Fibroblast of skin of right biceps (primary cell): ENCODE data around the gene SLC2A1.

Experiments
- DNase-seq: peaks from one replicate; pipeline ENCODE4 v3.0.0-alpha.2; 2013

Gene SLC2A1

DNA sequence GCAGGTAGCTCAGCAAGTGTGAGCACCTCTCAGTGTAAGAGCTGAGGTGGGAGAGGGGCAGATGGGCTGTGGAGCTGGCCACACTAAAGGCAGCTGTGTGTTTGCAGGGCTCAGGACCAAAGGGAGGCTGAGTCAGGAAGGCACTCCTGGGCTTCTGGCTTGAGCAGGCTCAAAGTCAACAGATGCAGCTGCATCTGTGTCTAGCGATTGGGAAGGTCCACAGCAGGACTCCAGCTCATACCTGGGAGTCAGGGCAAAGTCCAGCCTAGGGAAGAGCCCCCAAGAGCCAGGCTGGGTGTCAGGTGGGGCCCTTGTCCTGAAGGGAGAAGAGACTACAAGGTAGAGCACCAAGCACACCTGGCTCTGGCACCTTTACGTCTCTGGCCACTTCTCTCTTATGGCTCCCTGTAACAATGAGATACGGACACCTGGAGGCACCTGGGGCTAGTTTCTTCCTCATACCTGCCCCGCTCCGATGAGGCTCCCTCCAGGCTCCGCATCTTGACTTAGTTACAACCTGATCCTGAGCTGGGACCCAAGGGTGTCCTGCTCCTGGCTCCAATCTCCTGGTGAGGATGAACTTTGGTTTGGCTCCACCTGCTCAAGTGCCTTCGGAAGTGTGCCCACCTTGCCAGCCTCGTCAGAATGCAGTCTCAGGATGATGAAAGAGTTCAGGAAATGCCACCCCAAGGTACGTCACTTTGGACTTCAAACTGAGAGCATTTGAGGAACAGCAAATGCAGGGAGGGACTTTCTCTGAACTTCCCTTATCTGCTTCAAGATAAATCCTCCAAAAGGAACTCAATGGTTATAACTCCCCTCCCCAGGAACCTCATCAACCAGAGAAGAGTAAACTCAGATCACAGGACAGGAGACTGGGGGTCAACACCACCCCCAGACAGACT, 21.5 kb upstream of the SLC2A1 start:
- DNase-seq = no peak

DNA sequence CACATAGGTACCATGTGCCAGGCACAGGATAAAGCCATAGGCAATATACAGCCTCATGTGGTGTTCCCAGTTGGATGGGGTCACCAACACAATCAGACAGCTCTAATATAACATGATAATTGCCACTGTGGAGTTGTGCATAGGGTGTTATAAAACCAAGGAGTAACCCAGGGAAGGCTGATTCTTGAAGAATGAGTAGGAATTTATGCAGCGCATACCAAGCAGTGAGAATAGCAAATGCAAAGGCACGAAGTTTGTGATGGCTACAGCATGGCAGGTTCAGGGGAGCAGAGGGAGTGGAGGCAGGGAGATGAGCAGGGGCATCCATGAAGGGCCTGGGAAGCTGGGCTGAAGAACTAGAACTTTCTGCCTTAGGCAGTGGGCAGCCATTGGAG, 20.4 kb upstream of the SLC2A1 start:
- no peak for DNase-seq

DNA sequence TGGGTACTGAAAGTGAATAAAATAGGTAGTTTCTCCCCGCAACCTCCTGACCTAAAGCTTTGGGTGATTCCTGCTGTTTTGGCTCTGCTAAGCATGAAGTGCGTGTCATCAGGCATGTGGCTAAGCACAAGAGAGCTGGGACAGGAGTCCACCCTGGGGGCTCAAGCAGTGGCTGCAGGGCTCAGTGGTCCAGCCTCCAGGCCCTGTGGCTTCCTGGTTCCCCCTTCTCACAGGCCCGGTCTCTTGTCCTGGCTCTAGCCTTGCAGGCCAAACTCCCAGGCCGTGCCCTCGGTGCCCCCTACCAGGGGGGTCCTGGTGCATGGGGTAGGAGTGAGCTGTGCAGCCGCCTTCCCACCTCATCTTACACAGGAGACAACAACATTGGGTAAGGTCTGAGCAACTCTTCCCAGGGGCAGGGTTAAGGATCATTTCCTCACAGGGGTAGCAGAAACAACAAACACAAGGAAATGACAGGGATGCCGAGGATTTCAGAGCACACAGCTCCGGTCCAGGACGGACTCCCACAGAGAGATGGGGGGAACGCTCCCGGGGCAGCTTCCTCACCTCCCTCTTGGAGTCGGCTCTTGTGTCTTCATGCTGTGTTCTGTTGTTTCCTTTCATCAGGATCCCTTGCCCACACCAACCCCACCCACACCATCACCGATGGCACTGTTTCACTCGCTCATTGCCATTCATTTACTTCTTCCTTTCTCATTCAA, 19.8 kb upstream of the SLC2A1 start:
- DNase-seq = peak; percentile 34

DNA sequence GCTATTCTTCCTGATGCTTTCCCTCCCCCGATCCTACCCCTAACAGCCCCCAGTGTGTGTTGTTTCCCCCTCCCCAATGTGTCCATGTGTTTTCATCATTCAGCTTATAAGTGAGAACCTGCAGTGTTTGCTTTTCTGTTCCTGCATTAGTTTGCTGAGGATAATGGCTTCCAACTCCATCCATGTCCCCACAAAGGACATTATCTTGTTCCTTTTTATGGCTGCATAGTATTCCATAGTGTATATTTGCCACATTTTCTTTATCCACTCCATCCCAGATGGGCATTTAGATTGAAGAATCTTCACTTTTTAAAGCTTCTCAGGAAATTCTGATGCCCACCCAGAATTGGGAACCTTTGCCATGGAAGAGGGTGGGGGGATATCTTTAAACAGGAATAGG, 19.0 kb upstream of the SLC2A1 start:
- DNase-seq = no peak

DNA sequence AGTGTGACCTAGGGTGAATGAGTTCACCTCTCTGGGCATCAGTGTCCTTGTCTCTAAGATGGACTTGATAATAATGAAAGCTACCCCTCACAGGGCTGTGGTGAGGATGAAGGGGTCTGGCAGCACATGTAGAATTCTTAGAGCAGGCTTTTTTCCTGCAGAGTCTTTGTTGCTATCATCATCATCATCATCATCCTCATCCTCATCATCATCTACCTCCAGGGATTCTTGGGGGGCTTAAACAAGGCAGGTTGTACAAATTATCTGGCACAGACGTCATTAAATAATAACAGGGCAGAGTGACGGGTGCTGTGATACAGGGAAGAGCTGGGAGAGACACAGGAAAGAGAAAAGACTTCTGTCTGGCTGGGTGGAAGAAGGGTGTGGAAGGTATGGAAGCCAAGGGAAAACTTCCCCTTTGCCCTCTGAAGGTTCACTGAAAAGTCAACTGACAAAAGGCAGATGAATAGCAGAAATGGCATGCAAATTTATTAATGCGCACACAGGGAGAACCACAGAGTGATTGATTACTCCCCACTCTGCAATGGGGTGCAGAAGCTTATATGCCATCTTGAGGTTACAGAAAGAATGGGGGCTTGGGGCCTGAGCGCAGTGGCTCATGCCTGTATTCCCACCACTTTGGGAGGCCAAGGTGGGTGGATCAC, 17.0 kb upstream of the SLC2A1 start:
- peak; percentile 27 for DNase-seq

DNA sequence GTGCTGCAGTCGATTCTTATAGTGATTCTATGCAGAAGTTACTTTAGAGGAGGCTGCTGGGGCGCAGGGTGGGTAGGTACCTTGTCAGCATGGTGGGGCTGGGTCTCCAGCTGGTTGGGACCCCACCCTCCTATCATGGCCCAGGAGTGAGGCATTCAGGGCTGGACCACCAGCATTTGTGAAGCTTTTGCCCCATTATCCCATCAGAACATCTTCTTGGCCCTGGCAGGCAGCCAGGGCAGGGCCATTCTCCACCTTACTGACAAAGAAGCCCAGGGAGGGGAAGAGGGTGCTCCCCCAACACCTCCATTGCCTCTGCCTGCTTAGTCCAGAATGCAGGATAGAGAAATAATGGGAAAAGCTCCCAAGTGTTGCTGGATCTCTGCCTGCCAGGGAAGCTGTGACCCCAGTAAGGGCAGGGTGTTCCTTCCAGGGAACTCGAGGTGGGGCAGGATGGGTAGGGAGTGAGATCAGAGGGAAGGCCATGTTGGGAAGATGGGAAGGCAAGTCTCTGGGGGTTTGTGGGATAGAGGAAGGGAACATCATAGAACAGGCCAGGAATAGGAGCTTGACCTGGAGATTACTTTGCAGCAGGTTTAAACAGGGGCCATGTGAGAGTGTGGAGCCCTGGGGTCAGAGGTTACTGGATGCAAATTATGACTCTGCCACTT, 16.2 kb upstream of the SLC2A1 start:
- DNase-seq = no peak

DNA sequence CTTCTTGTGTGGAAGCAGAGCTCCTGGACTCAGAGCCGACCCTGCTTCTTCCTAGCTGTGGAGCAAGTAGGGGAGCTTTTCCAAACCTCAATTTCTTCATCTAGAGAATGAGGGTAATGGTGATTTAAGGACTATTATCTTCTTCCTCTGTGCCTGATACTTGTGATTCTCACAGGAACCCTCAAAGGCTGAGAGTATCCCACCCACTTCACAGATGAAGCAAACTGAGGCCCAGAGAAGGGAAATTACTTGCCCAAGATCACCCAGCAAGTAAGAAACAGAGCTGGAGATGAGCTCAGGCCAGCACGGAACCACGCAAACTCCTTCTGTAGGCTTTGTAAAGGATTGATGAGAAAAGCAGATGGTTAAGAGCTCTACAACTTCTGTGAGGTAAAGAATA, 15.1 kb upstream of the SLC2A1 start:
- DNase-seq = no peak

DNA sequence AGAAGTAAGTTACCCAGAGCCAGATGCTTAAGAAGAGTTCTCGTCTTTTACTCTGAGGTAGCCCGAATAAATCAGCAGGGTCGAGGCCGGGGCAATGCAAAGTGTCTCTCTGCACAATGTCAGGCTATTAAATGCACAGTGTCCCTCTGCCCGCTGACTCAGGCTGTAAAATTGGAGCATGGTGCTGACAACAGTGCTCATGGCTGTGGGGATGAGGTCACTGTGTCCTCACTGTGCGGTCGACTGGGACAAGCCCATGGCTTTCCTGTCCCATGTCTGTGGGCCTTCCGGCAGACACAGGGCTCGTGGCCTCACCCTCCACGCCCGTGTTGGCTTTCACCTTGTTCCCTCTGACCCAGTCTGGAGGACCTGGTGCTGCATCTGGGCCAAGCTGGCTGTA, 14.6 kb upstream of the SLC2A1 start:
- DNase-seq = peak; percentile 46

DNA sequence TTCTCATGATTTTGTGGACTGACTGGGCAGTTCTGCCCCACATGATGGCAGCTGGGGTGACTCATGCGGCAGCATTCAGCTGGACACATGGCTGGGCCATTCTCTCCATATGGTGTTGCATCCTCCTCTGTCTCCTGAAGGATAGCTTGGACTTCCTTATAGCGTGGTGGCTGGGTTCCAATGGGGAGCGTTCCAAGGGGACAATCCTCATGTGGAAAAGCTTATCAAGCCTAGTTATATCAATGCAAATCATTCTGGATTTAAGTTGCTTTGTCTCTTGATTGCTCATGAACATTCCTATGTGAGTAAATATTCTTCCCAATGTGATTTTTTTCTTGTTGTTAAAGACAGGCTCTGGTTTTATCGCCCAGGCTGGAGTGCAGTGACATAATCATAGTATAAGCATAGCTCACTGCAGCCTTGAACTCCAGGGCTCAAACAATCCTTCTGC, 13.2 kb upstream of the SLC2A1 start:
- DNase-seq = peak; percentile 67

DNA sequence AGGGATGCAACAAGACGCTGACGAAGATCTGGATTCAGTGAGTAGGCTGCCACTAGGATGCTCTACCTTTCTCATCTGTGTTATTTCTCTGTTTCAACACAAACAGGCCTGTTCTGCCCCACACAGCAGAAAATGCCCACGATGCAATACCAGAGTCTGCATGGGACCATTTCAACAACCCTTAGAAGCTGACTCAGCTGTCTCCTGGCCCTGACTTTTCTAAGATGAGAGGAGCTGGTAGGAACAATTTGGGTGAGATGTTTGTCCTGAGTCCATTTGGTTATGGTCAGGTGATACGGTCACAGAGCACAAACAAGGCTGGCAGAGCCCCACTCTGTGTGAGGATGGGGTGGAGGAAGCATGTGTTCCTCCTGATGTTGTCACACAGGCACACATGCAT, 11.5 kb upstream of the SLC2A1 start:
- no peak for DNase-seq

DNA sequence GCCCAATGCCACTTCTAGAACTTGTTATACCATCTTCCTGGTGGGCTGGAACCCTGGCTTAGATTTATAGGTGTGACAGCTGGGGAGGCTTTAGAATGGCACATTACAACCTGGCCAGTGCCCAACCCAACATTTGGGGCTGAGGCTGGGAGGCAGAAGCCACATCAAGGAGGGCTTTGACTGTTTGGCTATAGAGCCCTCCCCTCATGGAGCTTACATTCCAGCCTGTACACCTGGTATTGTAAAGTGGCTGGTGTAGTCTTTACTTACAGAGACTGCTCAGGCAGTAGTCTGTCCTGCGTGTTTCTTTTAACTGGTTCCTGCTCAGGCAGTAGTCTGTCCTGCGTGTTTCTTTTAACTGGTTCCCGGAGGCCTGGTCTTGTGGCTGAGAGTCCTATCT, 10.0 kb upstream of the SLC2A1 start:
- no peak for DNase-seq

DNA sequence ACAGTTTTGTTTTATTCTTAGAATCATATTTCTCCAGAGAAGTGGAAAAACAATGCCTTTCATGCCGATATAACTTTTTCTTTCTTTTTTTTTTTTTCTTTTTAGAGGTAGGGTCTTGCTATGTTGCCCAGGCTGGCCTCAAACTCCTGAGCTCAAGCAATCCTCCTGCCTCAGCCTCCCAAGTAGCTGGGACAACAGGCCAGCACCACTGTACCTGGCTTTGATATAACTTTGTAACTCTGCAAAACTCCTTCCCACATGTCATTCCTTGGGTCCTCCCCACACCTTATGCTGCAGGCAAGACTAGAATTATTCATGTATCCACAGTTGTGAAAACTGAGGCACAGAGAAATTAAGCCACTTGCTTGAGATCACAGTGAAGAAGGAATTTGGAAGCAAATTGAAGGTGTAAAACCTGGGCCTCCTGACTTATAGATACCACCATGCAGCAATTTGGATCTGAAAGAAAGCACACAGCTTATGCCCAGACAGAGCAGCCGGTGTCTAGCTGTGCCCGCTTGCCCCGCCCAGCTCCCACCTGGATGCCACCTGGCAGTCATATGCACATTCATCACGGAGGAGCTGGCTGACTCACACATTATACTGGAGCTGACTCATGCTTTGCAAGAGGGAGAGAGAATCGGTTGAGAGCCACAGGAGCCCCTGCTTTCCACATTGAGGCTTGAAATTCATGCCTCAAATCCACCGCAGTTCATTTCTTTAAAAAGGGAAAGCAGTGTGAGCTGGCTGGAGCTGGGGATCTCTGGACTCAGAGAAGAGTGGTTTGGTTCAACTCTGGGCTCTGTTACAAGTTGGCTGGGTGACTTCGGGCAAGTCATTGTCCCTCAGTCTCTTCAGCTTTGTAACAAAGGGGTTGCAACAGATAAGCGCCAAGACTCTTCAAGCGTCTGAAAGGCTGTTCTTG, 8.3 kb upstream of the SLC2A1 start:
- DNase-seq = peak; percentile 90

DNA sequence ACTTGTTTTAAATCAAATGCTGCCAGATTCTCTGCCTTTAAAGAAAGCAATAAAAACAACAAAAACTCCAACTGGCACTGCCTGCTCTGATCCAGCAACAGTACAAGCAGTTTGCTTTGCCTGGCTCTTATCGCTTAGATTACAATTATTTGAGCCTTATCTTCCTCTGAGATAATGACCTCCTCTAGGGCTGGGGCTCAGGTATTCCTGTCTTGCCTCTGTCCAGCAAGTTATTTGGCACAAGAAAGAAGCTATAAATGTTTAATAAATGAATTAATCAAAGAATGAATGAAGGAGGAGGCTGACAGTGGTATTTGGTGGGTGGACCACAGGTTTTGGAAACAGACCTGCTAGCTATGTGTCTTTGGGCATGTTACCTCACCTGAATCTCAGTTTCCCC, 6.7 kb upstream of the SLC2A1 start:
- DNase-seq = no peak

DNA sequence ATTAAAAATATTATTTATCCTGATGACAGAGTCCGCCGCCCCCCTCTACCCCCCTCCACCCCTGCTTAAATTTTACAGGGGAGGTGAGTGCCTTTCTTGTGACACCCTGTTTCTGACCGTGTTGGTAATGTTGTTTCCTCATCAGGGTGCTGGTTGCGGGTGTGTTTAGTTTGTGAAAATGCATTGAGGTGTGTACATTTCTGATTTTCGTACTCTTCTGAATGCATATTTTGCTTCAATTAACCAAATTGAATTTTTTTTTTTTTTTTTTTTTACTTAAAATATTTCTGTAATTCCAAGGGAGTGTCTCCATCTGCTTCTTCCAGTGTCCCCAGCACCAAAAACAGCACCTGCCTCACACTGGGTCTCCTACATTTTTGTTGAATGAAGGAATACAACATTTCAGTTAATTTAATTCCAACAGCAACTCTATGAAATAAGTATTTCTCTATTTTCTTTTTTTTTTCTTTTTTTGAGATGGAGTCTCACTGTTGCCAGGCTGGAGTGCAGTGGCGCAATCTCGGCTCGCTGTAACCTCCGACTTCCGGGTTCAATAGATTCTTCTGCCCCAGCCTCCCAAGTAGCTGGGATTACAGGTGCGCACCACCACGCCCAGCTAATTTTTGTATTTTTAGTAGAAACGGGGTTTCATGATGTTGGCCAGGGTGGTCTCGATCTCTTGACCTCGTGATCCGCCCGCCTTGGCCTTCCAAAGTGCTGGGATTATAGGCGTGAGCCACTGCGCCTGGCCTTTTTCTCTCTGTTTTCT, 5.6 kb upstream of the SLC2A1 start:
- DNase-seq = no peak

DNA sequence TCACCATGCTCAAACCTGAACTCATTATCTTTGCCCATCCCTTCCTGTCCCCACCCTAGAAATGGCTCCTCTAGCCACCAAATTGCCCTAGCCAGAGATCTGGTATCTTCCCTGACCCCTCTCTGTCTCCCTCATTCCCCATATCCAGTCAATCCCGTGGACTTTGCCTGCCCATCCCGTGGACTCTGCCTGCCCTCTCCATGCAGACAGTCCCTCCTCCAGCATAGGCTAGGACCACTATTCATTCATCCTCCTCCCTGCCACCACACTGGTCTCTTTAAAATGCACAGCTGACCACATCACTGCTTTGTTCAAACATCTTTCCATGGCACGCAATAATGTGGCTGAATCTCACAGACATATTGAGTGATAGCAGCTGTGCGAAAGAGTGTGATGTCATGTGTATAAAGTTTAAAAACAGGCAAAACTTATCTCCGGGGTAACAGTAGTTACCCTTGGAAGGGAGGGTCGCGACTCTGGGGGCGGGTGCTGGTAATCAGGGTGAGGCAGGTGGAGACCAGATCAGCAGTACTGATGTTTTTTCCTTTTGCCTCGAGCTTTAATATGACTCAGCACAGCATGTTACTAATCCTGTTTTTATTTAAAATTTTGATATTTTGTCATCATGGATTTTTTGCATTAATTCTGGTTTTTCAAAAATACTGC, 4.8 kb upstream of the SLC2A1 start:
- DNase-seq = peak; percentile 76

DNA sequence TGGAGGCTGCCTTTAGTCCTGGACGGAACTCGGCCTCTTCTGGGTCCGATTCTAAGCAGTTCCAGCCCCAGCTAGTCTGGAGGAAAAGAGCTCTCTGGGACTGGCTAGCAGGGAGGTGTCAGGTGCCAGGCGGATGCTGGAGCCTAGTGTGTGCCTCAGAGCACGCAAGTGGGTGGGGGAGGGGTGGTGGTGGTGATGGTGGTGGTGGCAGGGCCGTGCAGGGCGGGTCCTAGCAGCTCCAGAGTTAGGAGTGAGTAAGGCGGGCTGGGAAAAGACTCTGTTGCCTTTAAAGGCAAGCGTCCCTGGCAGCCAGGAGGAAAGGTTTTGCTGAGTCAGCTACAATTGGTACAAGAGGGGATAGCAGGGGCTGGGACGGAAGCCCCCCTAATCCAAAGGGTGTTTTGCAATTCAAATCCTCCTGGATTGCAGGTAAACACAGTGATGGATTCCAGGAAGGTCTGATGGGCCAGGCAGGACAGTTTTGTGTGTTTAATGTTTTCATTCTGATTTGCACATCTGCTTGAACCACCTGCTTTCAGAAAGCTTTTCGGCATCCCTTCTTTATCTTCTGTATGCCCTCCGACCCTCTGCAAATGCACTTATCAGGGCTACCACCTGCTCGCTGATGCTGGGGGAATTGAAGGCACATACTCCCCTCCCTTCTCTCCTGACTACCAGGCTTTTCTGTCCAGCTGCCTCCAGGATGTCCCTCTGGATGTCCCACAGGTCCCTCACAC, 4.1 kb upstream of the SLC2A1 start:
- DNase-seq = peak; percentile 75

DNA sequence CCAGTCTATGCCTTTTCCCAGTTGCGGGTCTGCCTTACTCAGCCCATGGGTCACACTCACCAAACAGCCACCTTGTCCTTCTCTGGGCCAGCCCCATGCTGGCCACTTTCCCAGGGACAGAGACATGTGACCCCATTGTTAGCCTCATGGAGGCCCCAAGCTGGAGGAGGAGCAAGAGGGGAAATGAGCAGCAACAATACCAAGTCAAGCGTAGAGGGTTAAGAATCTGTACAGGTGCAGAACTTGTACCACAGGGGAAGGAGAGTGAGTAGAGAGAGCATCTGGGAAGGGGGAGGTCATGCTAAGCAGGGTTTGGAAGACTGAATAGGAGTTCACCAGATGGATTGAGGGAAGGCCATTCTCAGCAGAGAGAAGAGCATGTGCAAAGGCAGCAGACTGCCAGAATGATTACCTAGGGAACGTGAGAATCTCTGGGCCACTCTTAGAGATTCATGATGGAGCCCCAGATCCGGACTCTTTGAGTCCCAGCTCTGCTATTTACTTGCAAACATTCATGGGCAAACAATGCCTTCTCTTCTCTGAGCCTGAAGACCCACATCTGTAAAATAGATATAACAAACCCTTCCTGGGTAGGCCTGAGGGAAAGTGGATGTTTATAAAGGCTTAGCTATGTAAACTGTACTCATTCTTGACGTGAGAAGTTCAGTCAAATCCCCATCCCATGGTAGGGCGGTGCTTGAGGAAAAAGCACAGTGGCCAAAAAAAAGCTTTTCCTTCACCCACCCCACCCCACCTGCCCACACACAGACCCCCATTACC, 2.8 kb upstream of the SLC2A1 start:
- DNase-seq = no peak

DNA sequence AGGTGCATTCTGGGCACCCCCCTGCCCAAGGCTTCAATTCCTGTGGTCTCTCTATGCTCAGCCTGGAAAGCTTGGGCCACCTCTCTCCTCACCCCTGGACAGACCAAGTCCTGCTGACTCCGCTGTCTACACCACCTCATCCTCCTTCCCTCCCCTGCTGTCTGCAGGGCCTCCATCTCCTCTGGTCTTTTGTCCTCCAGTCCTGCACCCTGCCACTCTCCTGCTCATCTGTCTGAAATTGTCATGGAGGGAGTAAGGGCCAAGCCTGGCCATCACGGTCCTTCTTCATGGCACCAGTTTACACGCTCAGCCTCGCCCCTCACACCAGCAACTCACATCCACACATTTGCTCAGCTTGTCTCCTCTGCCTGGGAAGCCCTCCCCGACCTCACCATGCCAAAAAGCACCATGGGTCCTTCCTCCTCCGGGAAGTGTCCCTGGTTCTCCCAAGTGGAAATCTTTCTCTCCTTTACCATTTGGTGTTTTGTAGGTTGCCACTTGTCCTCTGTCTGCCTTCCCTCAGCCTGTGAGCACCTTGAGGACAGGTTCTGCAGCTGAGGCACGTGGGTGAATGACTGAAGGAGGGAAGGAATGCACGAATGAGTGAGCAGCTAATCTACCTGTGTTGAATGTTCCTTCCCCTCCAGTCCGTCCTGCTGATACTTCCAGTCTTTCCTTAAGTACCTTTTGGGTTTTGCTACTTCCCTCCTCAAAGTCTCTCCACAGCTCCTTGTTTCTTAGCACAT, 2.1 kb upstream of the SLC2A1 start:
- no peak for DNase-seq

DNA sequence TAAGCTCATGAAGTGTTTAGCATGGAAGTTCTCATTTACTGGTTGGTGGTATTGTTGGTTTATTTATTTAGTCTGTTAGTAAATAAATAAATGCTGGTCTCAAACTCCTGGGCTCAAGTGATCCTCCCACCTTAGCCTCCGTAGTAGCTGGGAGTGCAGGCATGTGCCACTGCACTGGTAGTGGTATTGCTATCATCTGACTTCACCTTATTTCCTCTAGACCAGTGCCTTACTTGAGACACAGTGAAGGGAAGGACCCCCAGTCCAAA, 1.4 kb upstream of the SLC2A1 start:
- DNase-seq = no peak
